Panc1 (cell line): ENCODE results near the gene TEX12. TPM values are rescaled to one million over a fixed set of nuclear protein-coding genes. Genes with fewer than 3 reads are reported as not detected.

ENCODE experiments used
- ATAC-seq: fragments of 200-7000 bp; cut with Tn5 transposase; 2 replicates; pipeline ENCODE4 v1.9.1; 2020; ENCODE audit warnings: mild to moderate bottlenecking, moderate library complexity
- BruUV-seq: library from RNA; stranded (reverse); fragments of 400-500 nt; replicated peaks from 2 replicates; lab custom pipeline; 2021; lab: Mats Ljungman, UMichigan
- CTCF ChIA-PET: fragments of 300-600 bp; sonication (Branson Sonifier 250); formaldehyde crosslinking; loops from one replicate; lab custom pipeline; 2022; ENCODE audit warnings: antibody characterized with exemption; lab: Charles Lee
- POLR2A ChIA-PET: fragments of 300-600 bp; sonication (Branson Sonifier 250); formaldehyde crosslinking; loops from one replicate; lab custom pipeline; 2022; ENCODE audit warnings: antibody characterized with exemption; lab: Charles Lee
- DNase-seq: peaks from one replicate; pipeline ENCODE4 v3.0.0-alpha.2; 2010; ENCODE audit warnings: low read depth, low spot score
- H3K27ac ChIP-seq: 2 replicates; pipeline ENCODE4 v1.5.1; 2011; ENCODE audit warnings: mild to moderate bottlenecking, low read length, inconsistent platforms
- H3K27me3 ChIP-seq: fragments of 200-500 bp; sonication (Bioruptor generic); 2 replicates; pipeline ENCODE4 v1.6.0; 2014; ENCODE audit warnings: low read length, inconsistent platforms; ENCODE audit not compliant: control insufficient read depth, insufficient read depth
- H3K36me3 ChIP-seq: fragments of 200-500 bp; sonication (Bioruptor generic); 2 replicates; pipeline ENCODE4 v1.5.1; 2014; ENCODE audit warnings: inconsistent platforms, mild to moderate bottlenecking, low read length, moderate library complexity; ENCODE audit not compliant: control insufficient read depth, insufficient read depth
- H3K4me1 ChIP-seq: 2 replicates; pipeline ENCODE4 v1.5.1; 2011; ENCODE audit warnings: inconsistent platforms, mild to moderate bottlenecking, low read length, moderate library complexity; ENCODE audit not compliant: control insufficient read depth, insufficient read depth
- H3K4me3 ChIP-seq, 2 experiments: 2 replicates each; pipeline ENCODE4 v1.5.1; 2011 to 2012; ENCODE audit warnings: low read depth in 2 of 2, low read length in 2 of 2, mild to moderate bottlenecking in 2 of 2, inconsistent platforms in 1 of 2, moderate library complexity in 1 of 2
- H3K9me3 ChIP-seq: fragments of 200-500 bp; sonication (Bioruptor generic); 2 replicates; pipeline ENCODE4 v1.5.1; 2014; ENCODE audit warnings: low read depth, mild to moderate bottlenecking, inconsistent platforms, low read length, moderate library complexity; ENCODE audit not compliant: control insufficient read depth, insufficient read depth
- POLR2AphosphoS5 ChIP-seq: IDR thresholded peaks from 2 replicates; pipeline ENCODE4 v1.6.1; 2012; ENCODE audit warnings: mild to moderate bottlenecking, low read depth, low read length, moderate library complexity
- SIN3A ChIP-seq: IDR thresholded peaks from 2 replicates; pipeline ENCODE4 v1.6.1; 2012; ENCODE audit warnings: low read depth, mild to moderate bottlenecking, low read length, moderate library complexity, borderline replicate concordance; ENCODE audit not compliant: insufficient read depth
- TCF7L2 ChIP-seq: IDR thresholded peaks from 2 replicates; pipeline ENCODE4 v1.6.1; 2011; ENCODE audit warnings: mild to moderate bottlenecking, low read depth, low read length, inconsistent platforms
- in situ Hi-C: cut with HindIII; loops from 2 replicates; pipeline ENCODE4 v1.10.0; 2016; ENCODE audit warnings: low sequenced_read_pairs, low pct_unique_long_range_greater_than_20kb
- intact Hi-C: fragments of 100-400 bp; cut with micrococcal nuclease; formaldehyde crosslinking; loops from one replicate; pipeline ENCODE4 v1.10.0; 2022; ENCODE audit not compliant: unreplicated experiment
- total RNA-seq: library from RNA; stranded (reverse); gene quantifications from one replicate; pipeline ENCODE4 v1.2.1, GENCODE V29; 2021; ENCODE audit not compliant: unreplicated experiment
- TF ChIP-seq, protein P1 (sequence below): fragments of 450-650 bp; IDR thresholded peaks from 2 replicates; pipeline ENCODE4 v1.5.1; 2017; ENCODE audit warnings: mild to moderate bottlenecking
- TF ChIP-seq, protein P2 (sequence below), 2 experiments: IDR thresholded peaks; 2 replicates each; pipeline ENCODE4 v1.6.1; 2011 to 2012; ENCODE audit warnings: low read depth in 2 of 2, control low read depth in 1 of 2, low read length in 1 of 2, mild to moderate bottlenecking in 1 of 2, moderate library complexity in 1 of 2; ENCODE audit not compliant: insufficient read depth in 1 of 2

The TEX12 gene
- total RNA-seq, 1 experiment from 2014 or later = 0.23 TPM

DNA sequence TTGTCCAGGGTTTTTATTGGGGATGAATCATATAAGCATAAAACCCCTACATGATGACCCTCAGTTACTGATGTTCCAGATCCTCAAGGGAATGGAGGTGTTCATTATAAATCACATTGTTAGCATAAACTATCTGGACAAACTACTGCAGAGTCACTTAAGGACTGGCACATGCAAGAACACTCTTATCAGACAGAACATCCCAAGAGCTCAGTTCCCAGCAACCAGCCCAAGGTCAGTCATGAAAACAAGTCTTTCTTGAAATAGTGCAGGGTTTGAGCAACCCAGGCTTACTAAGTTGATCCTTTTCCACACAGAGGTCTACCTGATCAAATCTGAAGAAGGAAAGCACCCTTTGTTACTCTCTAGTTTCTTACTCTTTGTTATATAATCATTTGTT, 45.5 kb downstream of the TEX12 start:
- Histone ChIP-seq H3K27me3 (no peaks in the 10 kb centered on the region), H3K27ac (no peak overlapping the region), H3K9me3 (no peaks in the 10 kb centered on the region), H3K36me3 (no peaks in the 10 kb centered on the region), H3K4me3 (no peak overlapping the region), H3K4me1 (no peaks in the 10 kb centered on the region)
- DNase-seq (no peak), ATAC-seq (no peak)
- ChIA-PET CTCF (no interaction called here), POLR2A (interaction anchor here (0.5 to 0.7 kb wide), 2 partner anchors 42 to 75 kb away, joined by 3 to 7 read pairs; no protein-coding TSS in a partner anchor)
- intact Hi-C loops = no loop called here
- in situ Hi-C loops = no loop called here
- TF ChIP-seq TCF7L2 = no peak
- TF ChIP-seq POLR2AphosphoS5 = no peak
- TF ChIP-seq SIN3A = no peak
- TF ChIP-seq, protein P1, sequence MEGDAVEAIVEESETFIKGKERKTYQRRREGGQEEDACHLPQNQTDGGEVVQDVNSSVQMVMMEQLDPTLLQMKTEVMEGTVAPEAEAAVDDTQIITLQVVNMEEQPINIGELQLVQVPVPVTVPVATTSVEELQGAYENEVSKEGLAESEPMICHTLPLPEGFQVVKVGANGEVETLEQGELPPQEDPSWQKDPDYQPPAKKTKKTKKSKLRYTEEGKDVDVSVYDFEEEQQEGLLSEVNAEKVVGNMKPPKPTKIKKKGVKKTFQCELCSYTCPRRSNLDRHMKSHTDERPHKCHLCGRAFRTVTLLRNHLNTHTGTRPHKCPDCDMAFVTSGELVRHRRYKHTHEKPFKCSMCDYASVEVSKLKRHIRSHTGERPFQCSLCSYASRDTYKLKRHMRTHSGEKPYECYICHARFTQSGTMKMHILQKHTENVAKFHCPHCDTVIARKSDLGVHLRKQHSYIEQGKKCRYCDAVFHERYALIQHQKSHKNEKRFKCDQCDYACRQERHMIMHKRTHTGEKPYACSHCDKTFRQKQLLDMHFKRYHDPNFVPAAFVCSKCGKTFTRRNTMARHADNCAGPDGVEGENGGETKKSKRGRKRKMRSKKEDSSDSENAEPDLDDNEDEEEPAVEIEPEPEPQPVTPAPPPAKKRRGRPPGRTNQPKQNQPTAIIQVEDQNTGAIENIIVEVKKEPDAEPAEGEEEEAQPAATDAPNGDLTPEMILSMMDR = no peak
- TF ChIP-seq, protein P2, sequence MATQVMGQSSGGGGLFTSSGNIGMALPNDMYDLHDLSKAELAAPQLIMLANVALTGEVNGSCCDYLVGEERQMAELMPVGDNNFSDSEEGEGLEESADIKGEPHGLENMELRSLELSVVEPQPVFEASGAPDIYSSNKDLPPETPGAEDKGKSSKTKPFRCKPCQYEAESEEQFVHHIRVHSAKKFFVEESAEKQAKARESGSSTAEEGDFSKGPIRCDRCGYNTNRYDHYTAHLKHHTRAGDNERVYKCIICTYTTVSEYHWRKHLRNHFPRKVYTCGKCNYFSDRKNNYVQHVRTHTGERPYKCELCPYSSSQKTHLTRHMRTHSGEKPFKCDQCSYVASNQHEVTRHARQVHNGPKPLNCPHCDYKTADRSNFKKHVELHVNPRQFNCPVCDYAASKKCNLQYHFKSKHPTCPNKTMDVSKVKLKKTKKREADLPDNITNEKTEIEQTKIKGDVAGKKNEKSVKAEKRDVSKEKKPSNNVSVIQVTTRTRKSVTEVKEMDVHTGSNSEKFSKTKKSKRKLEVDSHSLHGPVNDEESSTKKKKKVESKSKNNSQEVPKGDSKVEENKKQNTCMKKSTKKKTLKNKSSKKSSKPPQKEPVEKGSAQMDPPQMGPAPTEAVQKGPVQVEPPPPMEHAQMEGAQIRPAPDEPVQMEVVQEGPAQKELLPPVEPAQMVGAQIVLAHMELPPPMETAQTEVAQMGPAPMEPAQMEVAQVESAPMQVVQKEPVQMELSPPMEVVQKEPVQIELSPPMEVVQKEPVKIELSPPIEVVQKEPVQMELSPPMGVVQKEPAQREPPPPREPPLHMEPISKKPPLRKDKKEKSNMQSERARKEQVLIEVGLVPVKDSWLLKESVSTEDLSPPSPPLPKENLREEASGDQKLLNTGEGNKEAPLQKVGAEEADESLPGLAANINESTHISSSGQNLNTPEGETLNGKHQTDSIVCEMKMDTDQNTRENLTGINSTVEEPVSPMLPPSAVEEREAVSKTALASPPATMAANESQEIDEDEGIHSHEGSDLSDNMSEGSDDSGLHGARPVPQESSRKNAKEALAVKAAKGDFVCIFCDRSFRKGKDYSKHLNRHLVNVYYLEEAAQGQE (IDR thresholded peaks at IDR 0.05; ENCODE audit: insufficient read depth in 1 of 2, low read depth in 2 of 2, low read length in 1 of 2) = no peak
- no TSS peak for BruUV-seq

DNA sequence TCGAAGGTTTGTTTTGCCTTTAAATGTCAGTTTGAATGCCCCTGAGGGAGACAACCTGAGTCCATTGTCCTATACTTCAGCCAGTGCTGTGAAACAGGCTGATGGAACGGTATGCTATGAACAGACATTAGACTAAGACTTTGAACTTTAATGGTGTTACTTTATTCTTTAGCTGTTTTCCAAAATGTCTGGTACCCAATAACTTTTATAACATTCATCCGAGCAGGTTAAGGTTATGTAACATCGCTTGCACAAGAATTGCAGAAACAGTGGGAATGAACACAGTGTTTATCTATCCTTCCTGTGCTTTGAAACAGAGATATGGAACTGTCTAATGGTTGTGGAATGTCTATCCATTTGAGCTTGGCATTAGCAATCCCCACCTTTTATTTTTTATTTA, 46.6 kb downstream of the TEX12 start:
- Histone ChIP-seq H3K4me1 (no peaks in the 10 kb centered on the region), H3K36me3 (no peaks in the 10 kb centered on the region), H3K27ac (no peak overlapping the region), H3K4me3 (no peak overlapping the region), H3K27me3 (no peaks in the 10 kb centered on the region), H3K9me3 (no peaks in the 10 kb centered on the region)
- TF ChIP-seq POLR2AphosphoS5 (no peak), TCF7L2 (no peak), SIN3A (no peak)
- TF ChIP-seq, protein P1 = no peak
- TF ChIP-seq, protein P2 (IDR thresholded peaks at IDR 0.05; ENCODE audit: insufficient read depth in 1 of 2, low read depth in 2 of 2, low read length in 1 of 2) = no peak
- CTCF ChIA-PET = no interaction called here
- intact Hi-C loops (no loop called here), in situ Hi-C loops (no loop called here)
- DNase-seq (no peak), ATAC-seq (no peak)
- POLR2A ChIA-PET = no interaction called here
- BruUV-seq = no TSS peak
